ENCODE data around the gene GLRA2.
A peak's percentile ranks its signal among the peaks of the same experiment; 100 is the strongest.
"Not testable (repeated sequence)": the region's sequence is repeated elsewhere in the genome, so short reads cannot be mapped to it uniquely, and the experiment has no call there.

The GLRA2 gene

GRCh38 chrX:14594521-14594920, 65.2 kb downstream of the GLRA2 start:
- DNase-seq, result no peak

DNA sequence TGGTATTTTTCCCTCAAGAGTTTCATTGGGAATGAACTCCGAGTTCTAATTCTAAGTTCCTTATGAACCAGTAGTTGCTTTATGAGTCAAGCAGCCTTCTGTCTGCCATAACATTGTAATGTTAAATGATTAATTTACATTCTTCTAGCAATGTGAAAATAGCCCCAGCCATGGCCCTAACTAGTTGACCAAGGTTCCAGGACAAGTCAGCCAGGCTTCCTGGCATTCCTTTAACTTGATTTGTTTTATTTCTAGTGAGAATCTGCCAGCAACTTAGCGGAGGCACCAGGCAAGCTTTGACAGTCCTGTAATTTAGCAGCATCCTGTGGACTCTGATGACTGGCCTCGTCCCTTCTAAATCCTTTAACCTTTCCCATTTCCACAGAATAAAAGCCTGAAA, 69.0 kb downstream of the GLRA2 start:
- no peak for DNase-seq

DNA sequence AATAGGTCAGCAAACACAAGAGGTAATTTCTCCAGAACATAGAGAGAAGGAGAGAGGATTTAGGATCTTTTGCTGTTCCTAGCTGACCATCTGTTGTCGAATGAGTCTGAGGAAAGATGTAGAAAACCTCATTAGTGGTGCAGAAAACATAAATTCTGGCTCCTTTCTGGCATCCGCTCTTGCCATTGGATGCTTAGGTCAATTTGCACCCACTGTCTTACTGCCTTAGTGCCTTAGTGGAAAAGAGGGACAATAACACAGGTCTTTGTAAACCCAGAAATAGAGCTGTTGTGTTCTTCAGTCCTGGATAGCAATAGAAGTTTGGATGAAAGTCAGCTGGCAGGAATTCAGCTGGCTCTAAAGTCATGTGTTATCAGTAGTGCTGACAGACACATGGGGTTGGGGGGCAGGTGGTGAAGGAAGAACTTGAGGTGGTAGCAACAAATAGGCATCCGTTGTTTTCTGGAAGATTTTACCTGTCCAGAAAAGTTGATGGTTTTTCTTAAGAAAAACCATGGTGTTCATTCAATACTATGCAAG, 78.2 kb downstream of the GLRA2 start:
- no peak for DNase-seq

DNA sequence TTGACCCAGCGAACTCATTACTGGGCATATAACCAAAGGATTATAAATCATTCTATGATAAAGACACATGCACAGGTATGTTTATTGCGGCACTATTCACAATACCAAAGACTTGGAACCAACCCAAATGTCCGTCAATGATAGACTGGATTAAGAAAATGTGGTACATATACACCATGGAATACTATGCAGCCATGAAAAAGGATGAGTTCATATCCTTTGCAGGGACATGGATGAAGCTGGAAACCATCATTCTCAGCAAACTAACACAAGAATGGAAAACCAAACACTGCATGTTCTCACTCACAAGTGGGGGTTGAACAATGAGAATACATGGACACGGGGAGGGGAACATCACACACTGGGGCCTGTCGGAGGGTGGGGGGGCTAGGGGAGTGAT, 83.1 kb downstream of the GLRA2 start:
- DNase-seq, result not testable (repeated sequence)

DNA sequence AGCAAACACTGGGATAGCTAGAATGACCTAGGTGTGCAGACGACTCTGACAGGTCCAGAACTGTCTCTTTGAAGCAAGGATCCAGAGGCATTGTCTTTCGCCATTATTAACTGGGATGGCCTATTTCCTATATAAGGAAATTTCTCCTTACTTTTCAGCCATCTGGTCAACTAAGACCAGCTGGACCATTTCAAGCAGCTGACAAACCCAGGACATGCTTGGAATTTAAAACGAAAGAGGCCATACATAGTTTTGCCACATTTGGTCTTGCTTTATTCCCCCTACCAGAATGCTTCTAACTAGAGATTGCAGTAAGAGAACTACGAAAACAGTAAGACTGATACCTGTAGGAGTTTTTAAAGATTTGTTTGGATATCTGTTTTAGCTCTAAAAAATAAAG, 87.0 kb downstream of the GLRA2 start:
- DNase-seq, result no peak

GRCh38 chrX:14616836-14617235, 87.5 kb downstream of the GLRA2 start:
- no peak for DNase-seq

- no peak for DNase-seq
These were observed 89.0 kb downstream of the GLRA2 start for GRCh38 chrX:14618177-14618965.

DNA sequence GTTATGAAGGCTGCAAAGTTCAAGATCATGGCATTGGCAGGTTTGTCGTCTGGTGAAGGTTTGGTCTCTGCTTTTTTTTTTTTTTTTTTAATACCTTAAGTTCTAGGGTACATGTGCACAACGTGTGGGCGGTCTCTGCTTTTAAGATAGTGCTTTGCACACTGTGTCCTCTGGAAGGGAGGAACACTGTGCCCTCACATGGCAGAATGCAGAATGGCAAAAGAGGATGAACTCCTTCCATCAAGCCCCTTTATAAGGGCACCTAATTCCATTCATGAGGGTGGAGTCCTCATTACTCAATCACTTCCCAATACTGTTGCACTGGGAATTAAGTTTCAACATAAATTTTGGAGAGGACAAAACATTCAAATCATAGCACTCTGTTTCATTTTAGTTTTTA, 101.4 kb downstream of the GLRA2 start:
- DNase-seq, result no peak

GRCh38 chrX:14641681-14642655, 112.6 kb downstream of the GLRA2 start:
- no peak for DNase-seq

DNA sequence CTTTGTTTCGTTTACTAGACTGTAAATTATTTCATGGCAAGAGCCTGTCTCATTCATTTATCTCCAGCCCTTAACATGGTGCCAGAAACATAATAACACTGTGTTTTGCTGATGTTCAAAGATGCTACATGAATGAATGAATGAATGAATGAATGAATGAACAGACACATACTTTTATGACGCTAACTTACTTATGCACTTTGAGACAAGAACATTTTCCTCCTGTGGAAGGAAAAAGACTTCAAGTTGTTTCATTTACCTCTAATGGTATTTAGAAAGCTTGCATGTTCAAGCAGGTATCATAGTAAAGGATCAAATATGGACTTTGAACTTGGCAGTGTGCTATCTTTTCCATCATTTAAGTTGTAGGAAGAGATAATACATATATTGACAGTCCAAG, 131.6 kb downstream of the GLRA2 start:
- no peak for DNase-seq

DNA sequence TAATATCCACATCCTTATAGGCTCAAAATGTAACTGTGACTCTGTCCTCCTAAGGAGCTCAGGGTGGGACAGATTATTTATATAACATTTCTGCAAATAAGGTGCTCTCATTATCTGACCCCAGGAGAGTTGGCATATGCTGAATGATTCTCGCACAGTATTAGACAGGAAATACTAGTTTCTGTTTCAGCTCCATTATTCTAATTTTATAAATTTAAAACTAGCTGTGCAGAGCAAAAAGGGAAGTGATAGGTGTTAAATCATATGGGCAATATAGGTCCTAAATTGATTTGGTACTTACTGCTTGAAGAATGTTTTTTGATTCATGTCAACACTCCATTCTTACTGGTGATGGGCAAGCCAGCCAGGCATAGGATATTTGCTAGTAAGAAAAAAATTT, 141.5 kb downstream of the GLRA2 start:
- DNase-seq, result no peak

GRCh38 chrX:14672611-14673172, 143.4 kb downstream of the GLRA2 start:
- DNase-seq, result no peak

DNA sequence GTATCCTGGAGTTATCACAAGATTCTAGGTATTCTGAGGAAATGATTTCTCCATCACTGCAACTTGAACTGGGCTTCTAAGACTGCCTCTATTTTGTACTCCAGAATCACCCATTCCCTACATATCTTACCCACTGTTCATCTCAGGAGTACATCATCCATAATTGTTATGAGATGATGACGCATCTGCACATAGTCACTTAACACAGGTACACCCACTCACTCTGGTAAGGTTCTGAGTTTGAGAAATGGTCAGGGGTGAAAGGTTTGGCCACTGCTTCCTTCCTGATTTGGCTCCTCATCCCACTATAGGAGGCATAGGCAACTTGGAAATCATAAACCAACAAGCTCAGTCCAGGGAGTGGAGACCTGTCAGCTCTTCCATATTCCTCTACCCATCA, 143.9 kb downstream of the GLRA2 start:
- no peak for DNase-seq

DNA sequence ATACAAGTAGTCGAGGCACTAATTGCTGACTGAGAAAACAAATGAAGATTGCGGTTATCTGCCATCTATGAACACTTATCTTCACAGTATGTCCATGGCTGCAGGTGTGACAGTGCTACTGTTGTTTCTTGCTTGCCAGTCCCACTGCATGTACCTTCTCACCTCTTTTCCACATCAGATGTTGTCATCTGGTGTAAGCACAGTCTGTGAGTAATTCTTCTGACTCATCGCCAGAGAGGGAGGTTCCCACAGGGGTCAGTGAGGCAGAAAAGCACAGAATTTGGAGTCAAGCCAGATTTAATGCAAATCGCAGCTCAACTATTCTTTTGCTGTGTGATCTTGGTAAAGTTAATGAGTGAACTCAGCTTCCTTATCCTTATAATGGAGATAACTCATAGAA, 144.4 kb downstream of the GLRA2 start:
- DNase-seq, result no peak

- no peak for DNase-seq
These were observed 146.2 kb downstream of the GLRA2 start for GRCh38 chrX:14675500-14675899.

DNA sequence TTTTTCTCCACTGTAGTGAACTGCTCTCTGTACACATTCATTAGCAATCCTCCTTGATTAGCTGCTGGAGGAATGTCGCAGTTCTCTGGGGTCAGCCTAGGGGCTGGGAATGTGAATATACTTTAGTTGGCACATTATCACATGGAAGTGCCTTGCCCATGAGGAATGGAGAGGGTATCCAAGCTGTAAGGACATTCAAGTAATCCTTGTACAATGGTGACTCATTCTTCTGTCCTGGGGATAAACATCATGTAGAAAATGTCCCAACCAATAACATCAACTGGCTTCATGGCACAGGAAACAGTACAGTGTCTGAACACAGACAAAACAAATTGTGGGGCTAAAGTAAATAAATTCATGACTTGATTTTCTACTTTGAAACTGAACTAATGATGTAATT, 147.1 kb downstream of the GLRA2 start:
- DNase-seq, result no peak

DNA sequence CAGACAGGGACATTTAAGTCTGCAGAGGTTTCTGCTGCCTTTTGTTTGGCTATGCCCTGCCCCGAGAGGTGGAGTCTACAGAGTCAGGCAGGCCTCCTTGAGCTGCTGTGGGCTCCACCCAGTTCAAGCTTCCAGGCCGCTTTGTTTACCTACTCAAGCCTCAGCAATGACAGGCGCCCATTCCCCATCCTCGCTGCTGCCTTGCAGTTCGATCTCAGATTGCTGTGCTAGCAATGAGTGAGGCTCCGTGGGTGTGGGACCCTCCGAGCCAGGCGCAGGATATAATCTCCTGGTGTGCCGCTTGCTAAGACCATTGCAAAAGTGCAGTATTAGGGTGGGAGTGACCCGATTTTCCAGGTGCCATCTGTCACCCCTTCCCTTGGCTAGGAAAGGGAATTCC, 159.0 kb downstream of the GLRA2 start:
- DNase-seq, result not testable (repeated sequence)

- DNase-seq, result no peak
These were observed 161.2 kb downstream of the GLRA2 start for GRCh38 chrX:14690553-14690952.

- no peak for DNase-seq
These were observed 165.3 kb downstream of the GLRA2 start for GRCh38 chrX:14694611-14695010.

- DNase-seq, result peak in 1 of 2 donors; percentile 3
These were observed 168.1 kb downstream of the GLRA2 start for GRCh38 chrX:14697451-14697850.

DNA sequence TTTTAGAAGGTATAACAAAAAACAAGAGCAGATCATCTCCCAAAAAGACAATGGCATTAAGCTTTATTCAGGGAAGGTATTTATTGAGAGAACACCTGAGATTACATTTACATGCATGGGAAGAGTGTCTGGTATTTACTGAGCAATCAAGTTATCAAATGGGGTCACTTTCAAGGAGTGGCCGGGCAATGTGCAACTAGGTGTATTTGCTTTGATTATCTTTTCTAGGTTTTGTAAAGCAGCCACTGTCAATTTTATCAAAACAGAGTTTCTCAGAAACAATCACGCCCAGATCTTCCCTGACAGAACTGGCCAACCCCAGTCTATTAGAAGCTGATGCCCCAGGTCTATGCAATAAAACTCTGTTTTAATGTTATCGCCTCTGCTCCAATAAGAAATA, 169.5 kb downstream of the GLRA2 start:
- no peak for DNase-seq

- no peak for DNase-seq
These were observed 171.6 kb downstream of the GLRA2 start for GRCh38 chrX:14700982-14701381.

DNA sequence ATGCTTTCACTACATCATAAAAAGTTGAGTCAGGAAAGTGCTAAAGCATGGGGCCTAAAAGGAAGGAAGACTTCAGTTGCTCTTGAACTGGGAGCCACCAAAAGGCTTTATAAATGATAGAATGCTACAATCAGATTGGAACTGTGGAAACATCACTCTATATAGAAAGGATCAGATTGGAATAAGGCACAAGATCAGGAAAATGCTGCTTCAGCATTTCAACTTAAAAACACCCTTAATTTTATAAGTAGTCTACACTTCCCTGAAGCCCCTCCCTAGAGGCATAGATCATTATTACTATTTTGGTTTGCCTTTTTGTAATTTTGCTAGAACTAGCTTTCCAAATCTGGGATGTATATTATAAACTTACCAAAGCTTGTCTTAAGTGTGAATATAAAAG, 172.8 kb downstream of the GLRA2 start:
- no peak for DNase-seq

All from activated CD4-positive, alpha-beta T cell treated with anti-CD3 and anti-CD28 coated beads for 4 hours (primary cell).